ENCODE data around the gene DOCK7. TPM values are rescaled to one million over a fixed set of nuclear protein-coding genes. Genes with fewer than 3 reads are reported as not detected.

Gene DOCK7
- total RNA-seq, 1 experiment from 2014 or later: 46.9 TPM

DNA sequence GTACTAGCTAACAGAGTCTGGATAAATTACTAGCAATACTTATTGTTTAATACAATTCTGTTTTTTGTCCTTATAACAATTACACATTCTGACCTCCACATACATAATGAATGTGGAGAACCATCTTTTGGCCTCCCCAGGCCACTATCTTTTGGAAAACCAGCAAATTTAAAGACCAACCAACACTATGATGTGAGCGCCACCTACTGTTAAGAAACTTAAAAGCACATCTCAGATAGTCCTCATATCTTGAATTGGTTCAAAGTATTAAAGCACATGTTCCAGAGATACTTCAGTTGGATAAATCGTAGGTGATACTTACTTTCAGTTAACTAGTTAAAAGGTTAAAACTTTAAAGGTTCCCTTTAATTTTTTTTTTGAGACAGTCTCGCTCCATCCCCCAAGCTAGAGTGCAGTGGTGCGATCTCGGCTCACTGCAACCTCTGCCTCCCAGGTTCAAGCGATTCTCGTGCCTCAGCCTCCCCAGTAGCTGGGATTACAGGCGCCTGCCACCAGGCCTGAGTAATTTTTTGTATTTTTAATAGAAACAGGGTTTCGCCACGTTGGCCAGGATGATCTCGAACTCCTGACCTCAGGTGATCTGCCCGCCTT, 280.7 kb downstream of the DOCK7 start:
- no peaks in the 10 kb centered on the region for H3K9me3 Mint-ChIP-seq (ENCODE audit: unreplicated experiment)
- no peaks in the 10 kb centered on the region for H3K36me3 Mint-ChIP-seq (ENCODE audit: insufficient read depth, unreplicated experiment)

GRCh38 chr1:62406576-62406975, 281.6 kb downstream of the DOCK7 start:
- Mint-ChIP-seq H3K27ac (ENCODE audit: low read depth, unreplicated experiment) (no peak overlapping the region), H3K27me3 (ENCODE audit: insufficient read depth, unreplicated experiment) (no peaks in the 10 kb centered on the region), H3K4me1 (ENCODE audit: insufficient read depth, unreplicated experiment) (peaks cover 6% of the 10 kb centered on the region), H3K36me3 (ENCODE audit: insufficient read depth, unreplicated experiment) (no peaks in the 10 kb centered on the region), H3K4me3 (ENCODE audit: unreplicated experiment) (no peak overlapping the region), H3K9me3 (ENCODE audit: unreplicated experiment) (no peaks in the 10 kb centered on the region)
- no peak for TF ChIP-seq CTCF (IDR thresholded peaks at IDR 0.05; ENCODE audit: unreplicated experiment)
- CTCF ChIA-PET: interaction anchor here (0.6 to 14.0 kb wide), 21 partner anchors 9 to 291 kb away, joined by 3 to 241 read pairs (median 5); no protein-coding TSS in a partner anchor
- POLR2A ChIA-PET: interaction anchor here (1.0 kb wide), 1 partner anchor 231 kb away, joined by 5 read pairs; no protein-coding TSS in a partner anchor
- BruUV-seq (replicated peaks): no TSS peak
- no peak for DNase-seq (ENCODE audit: unreplicated experiment)
- intact Hi-C loops (cut with micrococcal nuclease): loop anchor here (2.0 kb wide), 1 partner anchor 340 kb away; no protein-coding TSS in a partner anchor

More for the DNA sequence above, 280.7 kb downstream of the DOCK7 start:
- Mint-ChIP-seq H3K27ac (ENCODE audit: low read depth, unreplicated experiment) (no peak overlapping the region), H3K4me3 (ENCODE audit: unreplicated experiment) (no peak overlapping the region), H3K27me3 (ENCODE audit: insufficient read depth, unreplicated experiment) (no peaks in the 10 kb centered on the region), H3K4me1 (ENCODE audit: insufficient read depth, unreplicated experiment) (peaks cover 6% of the 10 kb centered on the region)
- ChIA-PET CTCF (interaction anchor here (0.6 to 14.0 kb wide), 24 partner anchors 8 to 292 kb away, joined by 3 to 241 read pairs (median 5); no protein-coding TSS in a partner anchor), POLR2A (interaction anchor here (1.0 to 1.4 kb wide), 2 partner anchors 170 to 232 kb away, joined by 4 to 5 read pairs; no protein-coding TSS in a partner anchor)
- DNase-seq (ENCODE audit: unreplicated experiment): peak; percentile 75
- BruUV-seq (replicated peaks): no TSS peak
- peak; percentile 62 for TF ChIP-seq CTCF (IDR thresholded peaks at IDR 0.05; ENCODE audit: unreplicated experiment)
- intact Hi-C loops (cut with micrococcal nuclease): loop anchor here (1.0 to 2.0 kb wide), 4 partner anchors 113 to 339 kb away; no protein-coding TSS in a partner anchor

GRCh38 chr1:62405247-62405646, 282.9 kb downstream of the DOCK7 start:
- no peak for TF ChIP-seq CTCF (IDR thresholded peaks at IDR 0.05; ENCODE audit: unreplicated experiment)
- DNase-seq (ENCODE audit: unreplicated experiment): no peak
- no TSS peak for BruUV-seq (replicated peaks)
- Mint-ChIP-seq H3K27ac (ENCODE audit: low read depth, unreplicated experiment) (no peak overlapping the region), H3K27me3 (ENCODE audit: insufficient read depth, unreplicated experiment) (no peaks in the 10 kb centered on the region), H3K4me1 (ENCODE audit: insufficient read depth, unreplicated experiment) (peaks cover 6% of the 10 kb centered on the region), H3K4me3 (ENCODE audit: unreplicated experiment) (no peak overlapping the region), H3K36me3 (ENCODE audit: insufficient read depth, unreplicated experiment) (no peaks in the 10 kb centered on the region), H3K9me3 (ENCODE audit: unreplicated experiment) (no peaks in the 10 kb centered on the region)
- ChIA-PET POLR2A (interaction anchor here (0.6 kb wide), 1 partner anchor 49 kb away, joined by 3 read pairs; no protein-coding TSS in a partner anchor), CTCF (interaction anchor here (0.7 to 14.0 kb wide), 8 partner anchors 14 to 233 kb away, joined by 3 to 241 read pairs (median 4); no protein-coding TSS in a partner anchor)
- intact Hi-C loops (cut with micrococcal nuclease): no loop called here

Other genes with a start within 250 kb of the DOCK7 start
- gene ANGPTL3, start 90.9 kb downstream of the DOCK7 start, total RNA-seq (2022): not detected in 2 replicates
- 6.3 and 6.5 TPM in 2 replicates for gene ATG4C, start 95.7 kb upstream of the DOCK7 start, total RNA-seq (2022)